Astrocyte (in vitro differentiated cells and primary cell): Measurements from ENCODE around the gene PSPH. TPM values are rescaled to one million over a fixed set of nuclear protein-coding genes. Genes with fewer than 3 reads are reported as not detected.

Experiments
- DNase-seq: peaks from one replicate; pipeline ENCODE4 v3.0.0-alpha.2; 2010; ENCODE audit warnings: low read depth
- FAIRE-seq: peaks from 2 replicates; lab custom pipeline; 2011; peaks lifted over from hg19 to GRCh38; lab: Jason Lieb, UNC
- H2AFZ ChIP-seq: 2 replicates; pipeline ENCODE4 v1.6.0; 2012; ENCODE audit warnings: low read depth, low read length, inconsistent platforms
- H3K27ac ChIP-seq: 2 replicates; pipeline ENCODE4 v1.5.1; 2011; ENCODE audit warnings: low read depth, low read length, inconsistent platforms
- H3K27me3 ChIP-seq: 2 replicates; pipeline ENCODE4 v1.6.0; 2011; ENCODE audit warnings: low read length, inconsistent platforms; ENCODE audit not compliant: insufficient read depth
- H3K36me3 ChIP-seq: 2 replicates; pipeline ENCODE4 v1.5.1; 2011; ENCODE audit warnings: low read length, inconsistent platforms; ENCODE audit not compliant: insufficient read depth
- H3K4me1 ChIP-seq: 2 replicates; pipeline ENCODE4 v1.5.1; 2011; ENCODE audit warnings: low read length, inconsistent platforms; ENCODE audit not compliant: insufficient read depth
- H3K4me2 ChIP-seq: 2 replicates; pipeline ENCODE4 v1.6.0; 2012; ENCODE audit warnings: low read length, inconsistent platforms
- H3K4me3 ChIP-seq: 2 replicates; pipeline ENCODE4 v1.5.1; 2011; ENCODE audit warnings: low read depth, mild to moderate bottlenecking, low read length, inconsistent platforms; ENCODE audit not compliant: insufficient read depth
- H3K79me2 ChIP-seq: 2 replicates; pipeline ENCODE4 v1.6.0; 2012; ENCODE audit warnings: mild to moderate bottlenecking, low read length, inconsistent platforms; ENCODE audit not compliant: insufficient read depth
- H3K9ac ChIP-seq: 2 replicates; pipeline ENCODE4 v1.6.0; 2012; ENCODE audit warnings: mild to moderate bottlenecking, low read length, inconsistent platforms
- H3K9me3 ChIP-seq: 2 replicates; pipeline ENCODE4 v1.5.1; 2012; ENCODE audit warnings: low read depth, mild to moderate bottlenecking, low read length, inconsistent platforms; ENCODE audit not compliant: insufficient read depth
- H4K20me1 ChIP-seq: 2 replicates; pipeline ENCODE4 v1.6.0; 2012; ENCODE audit warnings: low read length, inconsistent platforms; ENCODE audit not compliant: insufficient read depth
- H3K27ac Mint-ChIP-seq: one replicate; pipeline ENCODE4 v1.8.0; 2021; ENCODE audit warnings: mild to moderate bottlenecking, mixed read lengths; ENCODE audit not compliant: unreplicated experiment
- H3K27me3 Mint-ChIP-seq: one replicate; pipeline ENCODE4 v1.8.0; 2021; ENCODE audit warnings: low read depth, mixed read lengths; ENCODE audit not compliant: unreplicated experiment
- H3K36me3 Mint-ChIP-seq: one replicate; pipeline ENCODE4 v1.8.0; 2021; ENCODE audit warnings: low read depth, mixed read lengths; ENCODE audit not compliant: unreplicated experiment
- H3K4me1 Mint-ChIP-seq: one replicate; pipeline ENCODE4 v1.8.0; 2021; ENCODE audit warnings: low read depth, mixed read lengths; ENCODE audit not compliant: unreplicated experiment
- H3K4me3 Mint-ChIP-seq: one replicate; pipeline ENCODE4 v1.8.0; 2021; ENCODE audit warnings: mild to moderate bottlenecking, moderate library complexity, mixed read lengths; ENCODE audit not compliant: unreplicated experiment
- H3K9me3 Mint-ChIP-seq: one replicate; pipeline ENCODE4 v1.8.0; 2021; ENCODE audit warnings: mild to moderate bottlenecking, mixed read lengths; ENCODE audit not compliant: unreplicated experiment
- EZH2 ChIP-seq: IDR thresholded peaks from 2 replicates; pipeline ENCODE4 v1.6.1; 2012; ENCODE audit warnings: mild to moderate bottlenecking, low read length, inconsistent platforms; ENCODE audit not compliant: insufficient read depth
- total RNA-seq: library from RNA; stranded (reverse); gene quantifications from 2 replicates; pipeline ENCODE4 v1.2.1, GENCODE V29; 2021
- TF ChIP-seq, protein P1 (sequence below): IDR thresholded peaks from 2 replicates; pipeline ENCODE4 v1.5.1; 2011; ENCODE audit warnings: low read depth, mild to moderate bottlenecking, inconsistent platforms, low read length, moderate library complexity; ENCODE audit not compliant: insufficient read depth

PSPH gene
- total RNA-seq, 1 donor from 2014 or later = 72.7 TPM

DNA sequence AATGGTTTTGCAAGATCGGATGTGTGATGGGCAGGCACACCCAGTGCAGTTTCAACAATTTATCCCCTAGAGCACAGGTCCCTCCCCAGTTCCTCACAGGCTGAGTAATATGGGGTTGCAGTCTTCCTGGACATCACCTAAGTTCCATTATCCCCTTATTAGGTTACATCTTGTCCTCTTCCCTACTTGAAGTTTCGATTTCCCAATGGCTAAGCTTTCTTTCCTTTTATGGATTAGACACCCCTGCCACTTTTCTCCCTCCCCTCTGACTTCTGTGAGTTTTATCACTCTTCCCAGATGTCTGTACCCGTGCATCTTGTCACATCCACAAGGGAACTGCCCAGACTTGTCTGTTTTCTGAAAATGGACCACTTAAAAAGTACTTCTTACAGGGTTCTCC is 89.2 kb downstream of the PSPH start:
- Mint-ChIP-seq H3K27me3 (peaks cover 7% of the 10 kb centered on the region), H3K27ac (no peak overlapping the region), H3K4me3 (no peak overlapping the region), H3K9me3 (no peaks in the 10 kb centered on the region), H3K36me3 (peaks cover 3% of the 10 kb centered on the region), H3K4me1 (peaks cover 8% of the 10 kb centered on the region)
- Histone ChIP-seq H4K20me1 (peaks cover 11% of the 10 kb centered on the region), H3K36me3 (no peaks in the 10 kb centered on the region), H3K27ac (no peak overlapping the region), H3K4me1 (peaks cover 7% of the 10 kb centered on the region), H3K4me3 (no peak overlapping the region), H3K79me2 (peaks cover 28% of the 10 kb centered on the region), H2AFZ (no peak overlapping the region), H3K27me3 (no peaks in the 10 kb centered on the region), H3K9ac (no peak overlapping the region), H3K4me2 (no peak overlapping the region), H3K9me3 (no peaks in the 10 kb centered on the region)
- TF ChIP-seq EZH2 = no peak
- TF ChIP-seq, protein P1, sequence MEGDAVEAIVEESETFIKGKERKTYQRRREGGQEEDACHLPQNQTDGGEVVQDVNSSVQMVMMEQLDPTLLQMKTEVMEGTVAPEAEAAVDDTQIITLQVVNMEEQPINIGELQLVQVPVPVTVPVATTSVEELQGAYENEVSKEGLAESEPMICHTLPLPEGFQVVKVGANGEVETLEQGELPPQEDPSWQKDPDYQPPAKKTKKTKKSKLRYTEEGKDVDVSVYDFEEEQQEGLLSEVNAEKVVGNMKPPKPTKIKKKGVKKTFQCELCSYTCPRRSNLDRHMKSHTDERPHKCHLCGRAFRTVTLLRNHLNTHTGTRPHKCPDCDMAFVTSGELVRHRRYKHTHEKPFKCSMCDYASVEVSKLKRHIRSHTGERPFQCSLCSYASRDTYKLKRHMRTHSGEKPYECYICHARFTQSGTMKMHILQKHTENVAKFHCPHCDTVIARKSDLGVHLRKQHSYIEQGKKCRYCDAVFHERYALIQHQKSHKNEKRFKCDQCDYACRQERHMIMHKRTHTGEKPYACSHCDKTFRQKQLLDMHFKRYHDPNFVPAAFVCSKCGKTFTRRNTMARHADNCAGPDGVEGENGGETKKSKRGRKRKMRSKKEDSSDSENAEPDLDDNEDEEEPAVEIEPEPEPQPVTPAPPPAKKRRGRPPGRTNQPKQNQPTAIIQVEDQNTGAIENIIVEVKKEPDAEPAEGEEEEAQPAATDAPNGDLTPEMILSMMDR = no peak
- DNase-seq = no peak
- no peak for FAIRE-seq

Other genes with a start within 250 kb of the PSPH start
- gene SEPTIN14, start 188.7 kb downstream of the PSPH start, total RNA-seq = not detected in 2 replicates
- 1.9 and 3.5 TPM in 2 replicates for gene ZNF713, start 164.0 kb downstream of the PSPH start, total RNA-seq
- gene MRPS17, start 99.6 kb downstream of the PSPH start, total RNA-seq = 13.8 and 15.7 TPM in 2 replicates
- 33.2 and 37.4 TPM in 2 replicates for gene NIPSNAP2, start 86.9 kb downstream of the PSPH start, total RNA-seq
- 160 and 180 TPM in 2 replicates for gene CCT6A, start 321 bp upstream of the PSPH start, total RNA-seq
- 87.8 and 96.0 TPM in 2 replicates for gene SUMF2, start 12.8 kb upstream of the PSPH start, total RNA-seq
- not detected in 2 replicates for gene PHKG1, start 41.5 kb upstream of the PSPH start, total RNA-seq
- gene CHCHD2, start 55.0 kb upstream of the PSPH start, total RNA-seq = not detected in 2 replicates
- gene NUPR2, start 65.0 kb upstream of the PSPH start, total RNA-seq = not detected in 2 replicates